Activated naive CD4-positive, alpha-beta T cell treated with anti-CD3 and anti-CD28 coated beads for 36 hours (primary cell): Measurements from ENCODE around the gene NLGN1. TPM values are rescaled to one million over a fixed set of nuclear protein-coding genes. Genes with fewer than 3 reads are reported as not detected.

ENCODE experiments used
- CTCF ChIA-PET: fragments of 350-600 bp; sonication (Branson Sonifier 250); formaldehyde crosslinking; loops from one replicate; lab custom pipeline; 2021; ENCODE audit warnings: antibody characterized with exemption; lab: Charles Lee
- DNase-seq: peaks from one replicate; pipeline ENCODE4 v3.0.0-alpha.2; 2020
- H3K27ac Mint-ChIP-seq: one replicate; pipeline ENCODE4 v1.8.0; 2021; ENCODE audit warnings: mild to moderate bottlenecking, mixed read lengths
- H3K27me3 Mint-ChIP-seq: one replicate; pipeline ENCODE4 v1.8.0; 2021; ENCODE audit warnings: low read depth, mixed read lengths
- H3K36me3 Mint-ChIP-seq: one replicate; pipeline ENCODE4 v1.8.0; 2021; ENCODE audit warnings: low read depth, mixed read lengths
- H3K4me1 Mint-ChIP-seq: one replicate; pipeline ENCODE4 v1.8.0; 2021; ENCODE audit warnings: low read depth, mixed read lengths
- H3K4me3 Mint-ChIP-seq: one replicate; pipeline ENCODE4 v1.8.0; 2021; ENCODE audit warnings: mild to moderate bottlenecking, moderate library complexity, mixed read lengths
- H3K9me3 Mint-ChIP-seq: one replicate; pipeline ENCODE4 v1.8.0; 2021; ENCODE audit warnings: mixed read lengths
- intact Hi-C: fragments of 100-400 bp; cut with micrococcal nuclease; formaldehyde crosslinking; loops from one replicate; pipeline ENCODE4 v1.15.1; 2023
- total RNA-seq, 2 experiments: library from RNA; stranded (reverse); gene quantifications; one replicate each; pipeline ENCODE4 v1.2.3, GENCODE V29; 2021

The NLGN1 gene
- total RNA-seq, 2 experiments from 2014 or later = not detected

- no peak for DNase-seq
- Mint-ChIP-seq H3K27ac (no peak overlapping the region), H3K4me3 (no peak overlapping the region), H3K36me3 (no peaks in the 10 kb centered on the region), H3K4me1 (no peaks in the 10 kb centered on the region), H3K27me3 (no peaks in the 10 kb centered on the region), H3K9me3 (no peaks in the 10 kb centered on the region)
- intact Hi-C loops = no loop called here
- CTCF ChIA-PET = no interaction called here
Observed at GRCh38 chr3:173857154-173857553, 459.6 kb downstream of the NLGN1 start.

- Mint-ChIP-seq H3K36me3 (no peaks in the 10 kb centered on the region), H3K9me3 (no peaks in the 10 kb centered on the region), H3K4me1 (no peaks in the 10 kb centered on the region), H3K27me3 (no peaks in the 10 kb centered on the region), H3K4me3 (no peak overlapping the region), H3K27ac (no peak overlapping the region)
- CTCF ChIA-PET = no interaction called here
- DNase-seq = no peak
- intact Hi-C loops = no loop called here
Observed at GRCh38 chr3:173862701-173863100, 465.2 kb downstream of the NLGN1 start.

GRCh38 chr3:173863551-173863950 lies 466.0 kb downstream of the NLGN1 start:
- intact Hi-C loops = no loop called here
- Mint-ChIP-seq H3K27ac (no peak overlapping the region), H3K4me1 (no peaks in the 10 kb centered on the region), H3K36me3 (no peaks in the 10 kb centered on the region), H3K9me3 (no peaks in the 10 kb centered on the region), H3K4me3 (no peak overlapping the region), H3K27me3 (no peaks in the 10 kb centered on the region)
- DNase-seq = no peak
- CTCF ChIA-PET = interaction anchor here (0.6 kb wide), 2 partner anchors 10 to 29 kb away, joined by 3 read pairs; no protein-coding TSS in a partner anchor

- H3K4me1 Mint-ChIP-seq = no peaks in the 10 kb centered on the region
- intact Hi-C loops = no loop called here
Observed at GRCh38 chr3:173865900-173866498, 468.5 kb downstream of the NLGN1 start.

GRCh38 chr3:173869766-173870165 lies 472.2 kb downstream of the NLGN1 start:
- CTCF ChIA-PET = no interaction called here
- DNase-seq = no peak
- no peak overlapping the region for H3K27ac Mint-ChIP-seq
- H3K27me3 Mint-ChIP-seq = no peaks in the 10 kb centered on the region
- no peaks in the 10 kb centered on the region for H3K36me3 Mint-ChIP-seq
- H3K9me3 Mint-ChIP-seq = no peaks in the 10 kb centered on the region
- no peak overlapping the region for H3K4me3 Mint-ChIP-seq
- intact Hi-C loops = no loop called here
- no peaks in the 10 kb centered on the region for H3K4me1 Mint-ChIP-seq

More at GRCh38 chr3:173865900-173866498, 468.5 kb downstream of the NLGN1 start:
- no peak for DNase-seq
- H3K36me3 Mint-ChIP-seq = no peaks in the 10 kb centered on the region
- H3K4me3 Mint-ChIP-seq = no peak overlapping the region
- no peak overlapping the region for H3K27ac Mint-ChIP-seq
- H3K9me3 Mint-ChIP-seq = no peaks in the 10 kb centered on the region
- CTCF ChIA-PET = no interaction called here
- H3K27me3 Mint-ChIP-seq = no peaks in the 10 kb centered on the region

- CTCF ChIA-PET = no interaction called here
- intact Hi-C loops = no loop called here
- Mint-ChIP-seq H3K36me3 (no peaks in the 10 kb centered on the region), H3K27me3 (no peaks in the 10 kb centered on the region), H3K9me3 (no peaks in the 10 kb centered on the region), H3K4me3 (no peak overlapping the region), H3K4me1 (no peaks in the 10 kb centered on the region), H3K27ac (no peak overlapping the region)
- DNase-seq = no peak
Observed at GRCh38 chr3:173870976-173871375, 473.4 kb downstream of the NLGN1 start.

GRCh38 chr3:173875790-173876189 lies 478.2 kb downstream of the NLGN1 start:
- CTCF ChIA-PET = no interaction called here

GRCh38 chr3:173876476-173876875 lies 478.9 kb downstream of the NLGN1 start:
- H3K27me3 Mint-ChIP-seq = no peaks in the 10 kb centered on the region
- no peaks in the 10 kb centered on the region for H3K4me1 Mint-ChIP-seq
- no peak overlapping the region for H3K27ac Mint-ChIP-seq
- H3K36me3 Mint-ChIP-seq = no peaks in the 10 kb centered on the region
- no peaks in the 10 kb centered on the region for H3K9me3 Mint-ChIP-seq
- no peak overlapping the region for H3K4me3 Mint-ChIP-seq
- intact Hi-C loops = no loop called here
- CTCF ChIA-PET = no interaction called here
- DNase-seq = no peak

More at GRCh38 chr3:173875790-173876189, 478.2 kb downstream of the NLGN1 start:
- intact Hi-C loops = no loop called here
- Mint-ChIP-seq H3K27ac (no peak overlapping the region), H3K4me1 (no peaks in the 10 kb centered on the region), H3K9me3 (no peaks in the 10 kb centered on the region), H3K27me3 (no peaks in the 10 kb centered on the region), H3K36me3 (no peaks in the 10 kb centered on the region), H3K4me3 (no peak overlapping the region)
- no peak for DNase-seq

- Mint-ChIP-seq H3K9me3 (peaks cover 4% of the 10 kb centered on the region), H3K27ac (no peak overlapping the region), H3K36me3 (no peaks in the 10 kb centered on the region), H3K4me1 (no peaks in the 10 kb centered on the region), H3K27me3 (no peaks in the 10 kb centered on the region), H3K4me3 (no peak overlapping the region)
- no peak for DNase-seq
- CTCF ChIA-PET = no interaction called here
- intact Hi-C loops = no loop called here
Observed at GRCh38 chr3:173887888-173888287, 490.3 kb downstream of the NLGN1 start.

- Mint-ChIP-seq H3K36me3 (no peaks in the 10 kb centered on the region), H3K9me3 (peaks cover 4% of the 10 kb centered on the region), H3K4me3 (no peak overlapping the region), H3K27ac (no peak overlapping the region), H3K27me3 (no peaks in the 10 kb centered on the region), H3K4me1 (no peaks in the 10 kb centered on the region)
- intact Hi-C loops = no loop called here
- DNase-seq = no peak
- CTCF ChIA-PET = no interaction called here
Observed at GRCh38 chr3:173889596-173889995, 492.1 kb downstream of the NLGN1 start.

- peaks cover 4% of the 10 kb centered on the region for H3K9me3 Mint-ChIP-seq
- CTCF ChIA-PET = no interaction called here
- no peak for DNase-seq
- no peaks in the 10 kb centered on the region for H3K36me3 Mint-ChIP-seq
- intact Hi-C loops = no loop called here
- no peaks in the 10 kb centered on the region for H3K4me1 Mint-ChIP-seq
- H3K4me3 Mint-ChIP-seq = no peak overlapping the region
- H3K27me3 Mint-ChIP-seq = no peaks in the 10 kb centered on the region
- H3K27ac Mint-ChIP-seq = no peak overlapping the region
Observed at GRCh38 chr3:173890091-173890490, 492.5 kb downstream of the NLGN1 start.

- CTCF ChIA-PET = no interaction called here
- no peaks in the 10 kb centered on the region for H3K4me1 Mint-ChIP-seq
- intact Hi-C loops = no loop called here
- DNase-seq = no peak
- H3K9me3 Mint-ChIP-seq = peaks cover 4% of the 10 kb centered on the region
- H3K36me3 Mint-ChIP-seq = no peaks in the 10 kb centered on the region
- H3K4me3 Mint-ChIP-seq = no peak overlapping the region
- H3K27ac Mint-ChIP-seq = no peak overlapping the region
- no peaks in the 10 kb centered on the region for H3K27me3 Mint-ChIP-seq
Observed at GRCh38 chr3:173891272-173892100, 493.9 kb downstream of the NLGN1 start.

- intact Hi-C loops = no loop called here
- H3K4me3 Mint-ChIP-seq = no peak overlapping the region
- H3K27ac Mint-ChIP-seq = no peak overlapping the region
- CTCF ChIA-PET = no interaction called here
- no peaks in the 10 kb centered on the region for H3K4me1 Mint-ChIP-seq
- H3K36me3 Mint-ChIP-seq = no peaks in the 10 kb centered on the region
- no peaks in the 10 kb centered on the region for H3K27me3 Mint-ChIP-seq
- H3K9me3 Mint-ChIP-seq = peaks cover 4% of the 10 kb centered on the region
- DNase-seq = no peak
Observed at GRCh38 chr3:173892547-173892946, 495.0 kb downstream of the NLGN1 start.
